Amniotic stem cell (primary cell): ENCODE data around the gene TENT5C.

ENCODE experiments used
- DNase-seq: peaks from one replicate; lab custom pipeline; 2025; lab: John Stamatoyannopoulos, UW

Gene TENT5C

DNA sequence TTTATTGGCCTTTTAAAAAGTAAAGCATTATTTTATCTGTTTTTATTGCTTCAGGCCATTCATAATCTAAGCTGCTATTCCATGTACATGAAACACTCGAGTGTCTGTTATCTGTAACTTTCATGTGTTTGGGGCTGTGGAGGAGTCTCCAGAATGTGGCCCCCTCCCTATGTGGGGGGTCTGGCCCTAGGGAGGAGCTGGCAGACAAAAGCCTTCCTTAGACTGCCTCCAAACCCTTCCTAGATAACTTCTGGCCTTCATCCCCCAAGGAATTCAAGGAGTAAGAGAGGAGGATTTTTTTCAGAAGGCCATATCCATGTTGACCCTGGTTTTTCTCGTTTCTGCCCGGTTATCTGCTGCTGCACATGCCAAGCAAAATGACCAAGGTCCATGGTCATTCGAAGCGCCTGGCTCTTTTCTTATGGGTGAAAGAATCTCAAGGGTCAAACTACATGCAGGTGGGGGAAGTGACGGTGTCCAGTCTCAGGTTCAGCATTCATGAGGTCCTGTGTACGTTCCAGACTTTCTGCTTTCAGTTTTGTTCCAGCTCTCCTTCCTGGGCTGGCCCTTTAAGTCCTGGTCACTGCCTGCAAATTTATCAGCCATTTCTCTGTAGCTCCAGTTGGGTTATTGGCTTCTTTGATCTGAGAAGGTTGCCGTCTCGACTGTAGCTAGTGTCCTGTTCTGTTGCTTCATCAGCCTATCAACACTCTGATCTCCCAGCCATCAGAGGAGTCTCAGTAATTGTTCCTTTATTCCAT is 8.3 kb downstream of the TENT5C start:
- DNase-seq: no peak

DNA sequence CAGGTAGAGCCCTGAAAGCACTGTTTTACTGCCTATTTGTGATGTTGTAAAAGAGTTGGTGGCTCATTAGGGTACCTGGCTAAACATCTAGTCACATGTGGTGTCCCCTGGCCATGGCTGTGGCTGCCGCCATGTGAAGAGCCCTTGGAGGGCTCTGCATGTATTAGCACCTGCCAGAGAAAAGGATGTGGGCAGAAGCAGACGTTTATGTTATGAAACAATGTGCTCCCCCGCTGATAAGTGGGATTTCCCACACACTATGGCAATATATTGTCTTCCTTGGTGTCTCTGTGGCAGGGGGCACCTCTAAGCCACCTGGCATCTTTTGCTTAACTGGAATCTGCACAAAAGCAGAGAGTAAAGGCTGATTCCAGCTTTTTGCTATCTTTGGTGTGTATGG is 9.6 kb downstream of the TENT5C start:
- DNase-seq: no peak

DNA sequence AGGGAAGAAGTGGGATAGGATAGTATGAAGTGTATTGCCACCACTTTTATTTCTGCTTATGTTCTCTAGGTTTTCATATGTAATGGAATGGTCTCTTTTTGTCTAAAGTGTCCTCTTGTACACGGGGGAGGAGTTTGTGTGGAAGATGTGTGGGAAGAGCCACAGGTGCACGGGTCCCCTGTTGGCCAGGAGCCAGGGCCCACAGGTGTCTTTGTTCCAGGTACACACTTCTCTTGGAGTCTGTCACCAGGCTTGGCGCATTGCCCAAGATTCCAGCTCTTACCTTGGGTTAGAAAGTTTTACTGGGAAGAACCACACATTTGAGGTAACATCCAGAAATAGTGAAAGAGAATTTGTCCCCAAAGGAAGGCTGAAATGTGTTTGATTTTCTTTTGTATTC is 10.5 kb downstream of the TENT5C start:
- no peak for DNase-seq

DNA sequence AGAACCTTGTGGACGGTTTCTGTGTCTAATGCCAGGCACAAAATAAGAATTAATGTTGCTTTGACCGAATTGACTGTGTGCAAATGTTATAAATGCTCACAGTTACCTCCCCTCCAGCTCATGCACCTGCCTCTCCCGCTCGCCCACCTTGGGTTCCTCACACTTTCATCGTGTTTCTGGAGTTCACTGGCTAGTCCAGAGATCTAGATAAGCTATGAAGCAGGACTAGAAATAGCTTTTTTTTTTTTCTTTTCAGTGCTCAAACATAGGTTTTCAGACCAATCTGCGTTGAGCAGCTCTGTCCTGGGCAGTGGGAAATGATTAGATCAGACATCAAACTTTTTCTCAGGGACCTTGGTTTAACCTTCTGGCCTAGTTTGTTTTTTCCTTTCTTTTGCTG is 11.1 kb downstream of the TENT5C start:
- DNase-seq: no peak

DNA sequence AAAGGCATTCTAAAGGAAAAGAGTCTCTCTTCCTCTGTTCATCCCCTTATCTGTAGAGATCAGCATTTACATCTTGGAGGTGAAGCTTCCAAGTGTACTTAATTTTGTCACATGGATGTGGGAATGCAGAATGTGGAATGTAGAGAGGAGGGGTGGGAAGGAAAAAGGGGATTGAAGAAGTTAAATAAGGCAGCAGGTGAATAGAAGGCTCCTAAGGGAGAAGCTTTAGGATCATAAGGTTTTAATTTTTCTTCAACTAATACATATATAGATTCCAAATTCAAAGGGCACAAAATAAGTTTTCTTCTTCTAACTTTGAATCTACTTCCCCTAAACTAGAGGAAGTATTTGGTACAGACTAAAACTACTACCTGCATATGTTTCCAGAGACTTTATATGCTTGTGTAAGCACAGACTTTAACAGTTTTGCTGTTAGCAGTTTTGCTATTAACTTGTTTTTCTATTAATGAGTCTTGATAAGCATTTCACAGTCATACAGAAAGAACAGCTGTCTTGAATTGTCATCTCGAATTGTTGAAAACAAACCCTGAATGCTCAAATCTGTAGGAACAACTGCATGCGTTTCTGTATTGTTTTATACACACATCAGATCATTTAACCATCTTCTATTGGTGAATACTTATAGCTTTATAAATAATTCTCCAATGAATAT is 12.7 kb downstream of the TENT5C start:
- no peak for DNase-seq

DNA sequence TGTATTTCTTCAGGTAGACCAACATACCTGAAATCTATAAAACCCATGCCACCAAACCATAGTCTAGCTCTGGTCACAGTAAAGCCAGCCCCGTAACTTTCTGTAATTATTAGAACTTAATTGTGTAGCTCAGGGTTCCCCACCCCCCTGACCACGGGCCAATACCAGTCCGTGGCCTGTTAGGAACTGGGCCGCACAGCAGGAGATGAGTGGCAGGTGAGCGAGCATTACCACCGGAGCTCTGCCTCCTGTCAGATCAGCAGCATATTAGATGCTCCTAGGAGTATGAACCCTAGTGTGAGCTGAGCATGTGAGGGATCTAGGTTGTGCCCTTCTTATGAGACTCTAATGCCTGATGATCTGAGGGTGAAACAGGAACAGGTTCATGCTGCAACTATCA is 14.6 kb downstream of the TENT5C start:
- no peak for DNase-seq

DNA sequence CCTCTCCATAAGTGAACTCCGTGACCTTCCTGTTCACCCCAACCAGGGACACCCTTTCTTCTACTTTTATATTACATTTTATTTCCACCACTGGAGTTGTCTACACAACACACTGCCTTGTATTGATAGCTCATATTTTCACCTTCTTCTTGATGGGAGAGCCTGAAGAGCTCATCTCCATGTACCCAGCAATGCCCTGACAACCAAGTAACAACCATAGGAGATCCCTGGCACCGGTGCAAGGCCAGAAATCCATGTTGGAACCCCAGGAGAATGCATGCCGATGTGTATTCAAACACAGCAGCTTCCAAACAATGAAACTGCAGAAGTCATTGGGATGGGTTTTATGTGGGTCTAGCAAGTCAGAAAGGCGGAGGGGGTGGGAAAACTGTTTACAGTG is 15.5 kb downstream of the TENT5C start:
- DNase-seq: no peak

DNA sequence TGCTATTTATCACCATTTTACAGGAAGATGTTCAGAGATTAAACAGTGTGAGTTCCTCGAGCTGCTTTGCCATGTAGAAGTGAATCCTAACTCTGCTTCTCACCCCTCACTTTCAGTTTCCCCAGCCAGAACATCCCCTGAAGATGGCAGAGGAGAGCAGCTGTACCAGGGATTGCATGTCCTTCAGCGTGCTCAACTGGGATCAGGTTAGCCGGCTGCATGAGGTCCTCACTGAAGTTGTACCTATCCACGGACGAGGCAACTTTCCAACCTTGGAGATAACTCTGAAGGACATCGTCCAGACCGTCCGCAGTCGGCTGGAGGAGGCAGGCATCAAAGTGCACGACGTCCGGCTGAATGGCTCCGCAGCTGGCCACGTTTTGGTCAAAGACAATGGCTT is 16.9 kb downstream of the TENT5C start:
- no peak for DNase-seq

DNA sequence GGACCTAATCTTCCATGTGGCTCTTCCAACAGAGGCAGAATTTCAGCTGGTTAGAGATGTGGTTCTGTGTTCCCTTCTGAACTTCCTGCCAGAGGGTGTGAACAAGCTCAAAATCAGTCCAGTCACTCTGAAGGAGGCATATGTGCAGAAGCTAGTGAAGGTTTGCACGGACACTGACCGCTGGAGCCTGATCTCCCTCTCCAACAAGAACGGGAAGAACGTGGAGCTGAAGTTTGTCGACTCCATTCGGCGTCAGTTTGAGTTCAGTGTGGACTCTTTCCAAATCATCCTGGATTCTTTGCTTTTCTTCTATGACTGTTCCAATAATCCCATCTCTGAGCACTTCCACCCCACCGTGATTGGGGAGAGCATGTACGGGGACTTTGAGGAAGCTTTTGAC is 17.3 kb downstream of the TENT5C start:
- no peak for DNase-seq

DNA sequence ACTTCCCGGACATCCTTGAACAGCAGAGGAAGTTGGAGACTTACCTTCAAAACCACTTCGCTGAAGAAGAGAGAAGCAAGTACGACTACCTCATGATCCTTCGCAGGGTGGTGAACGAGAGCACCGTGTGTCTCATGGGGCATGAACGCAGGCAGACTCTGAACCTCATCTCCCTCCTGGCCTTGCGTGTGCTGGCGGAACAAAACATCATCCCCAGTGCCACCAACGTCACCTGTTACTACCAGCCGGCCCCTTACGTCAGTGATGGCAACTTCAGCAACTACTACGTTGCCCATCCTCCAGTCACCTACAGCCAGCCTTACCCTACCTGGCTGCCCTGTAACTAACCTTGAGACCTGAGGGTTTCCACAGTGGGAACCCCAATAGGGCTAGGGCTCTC is 17.9 kb downstream of the TENT5C start:
- no peak for DNase-seq

DNA sequence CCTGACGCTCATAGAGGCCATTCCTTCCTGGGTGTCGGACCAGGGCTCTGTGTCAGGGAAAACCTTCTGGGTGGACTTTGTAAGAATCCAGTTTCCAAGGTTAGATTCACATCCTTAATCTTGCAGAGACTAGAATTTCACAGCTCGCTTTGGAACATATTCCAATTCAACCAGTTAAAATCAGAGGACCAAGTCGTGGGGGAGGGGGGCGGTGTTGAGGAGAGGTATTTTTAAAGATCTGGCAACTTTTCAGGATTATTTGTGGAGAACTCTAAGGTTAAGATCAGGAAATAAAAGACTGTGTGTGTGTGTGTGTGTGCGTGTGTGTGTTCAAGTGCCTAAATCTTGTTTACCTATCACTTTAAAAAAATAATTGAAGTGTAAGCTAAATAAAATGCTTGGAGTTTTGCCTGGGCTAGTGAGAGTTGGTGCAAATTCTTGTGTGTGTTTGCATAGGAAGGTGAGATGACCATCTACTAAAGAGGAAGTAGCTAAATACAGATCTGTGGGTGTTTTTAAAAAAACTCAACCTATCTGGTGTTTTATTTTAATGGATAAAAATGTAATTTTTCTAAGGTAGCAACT is 21.8 kb downstream of the TENT5C start:
- no peak for DNase-seq

DNA sequence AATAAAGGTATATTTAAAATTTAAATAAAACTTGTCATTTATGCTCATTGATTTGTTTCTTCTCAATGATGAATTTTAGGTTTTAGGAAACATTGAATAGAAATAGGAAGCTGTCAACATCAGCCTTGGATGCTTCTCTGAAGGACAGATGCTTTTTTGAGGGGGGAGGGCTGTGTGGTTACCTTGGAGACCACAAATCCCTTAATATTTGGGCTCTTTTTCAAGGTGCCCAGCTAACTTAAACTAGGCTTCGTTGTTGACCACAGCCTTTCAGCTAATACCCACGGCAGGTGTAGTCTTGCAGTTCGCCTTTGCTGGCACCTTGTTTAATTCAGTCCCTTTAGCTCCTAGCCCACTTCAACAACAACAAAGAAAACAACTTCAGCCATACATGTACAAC is 22.5 kb downstream of the TENT5C start:
- DNase-seq: no peak

DNA sequence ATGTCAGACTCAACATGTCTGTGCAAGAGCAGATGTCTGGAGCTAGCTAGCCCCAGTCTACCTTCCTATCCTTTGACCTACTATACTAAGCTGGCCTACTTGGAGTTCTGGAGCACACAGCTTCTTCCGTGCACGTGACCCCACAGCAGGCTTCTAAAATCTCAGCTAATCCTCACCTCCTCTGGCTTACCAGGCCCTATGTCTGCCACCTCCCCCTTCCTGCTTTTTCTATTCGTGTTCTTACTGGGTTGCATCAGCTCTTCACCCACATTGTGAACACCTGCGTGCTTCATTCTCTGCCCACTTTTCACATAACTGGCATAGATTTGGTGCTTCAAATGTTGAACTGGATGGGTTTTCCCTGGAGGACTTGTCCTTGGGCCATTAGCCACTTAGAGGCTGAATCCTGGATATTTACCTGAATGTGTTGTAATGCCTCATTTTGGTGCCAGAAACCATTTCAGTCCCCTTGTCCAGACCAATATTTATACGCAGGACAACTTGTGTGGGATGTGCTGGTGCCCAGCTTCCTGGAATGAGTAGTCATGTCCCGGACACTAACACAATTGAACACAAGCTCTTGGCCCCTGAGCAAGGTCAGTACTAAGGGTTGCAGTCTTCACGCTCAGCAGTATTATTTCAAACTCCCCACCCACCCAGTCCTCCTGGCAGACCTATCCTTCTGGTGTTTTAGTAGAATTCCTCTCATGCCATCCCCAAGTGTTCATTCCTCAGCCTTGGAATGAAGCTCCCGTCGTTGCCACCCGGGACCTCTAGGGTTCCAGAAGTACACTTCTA is 24.0 kb downstream of the TENT5C start:
- DNase-seq: no peak

DNA sequence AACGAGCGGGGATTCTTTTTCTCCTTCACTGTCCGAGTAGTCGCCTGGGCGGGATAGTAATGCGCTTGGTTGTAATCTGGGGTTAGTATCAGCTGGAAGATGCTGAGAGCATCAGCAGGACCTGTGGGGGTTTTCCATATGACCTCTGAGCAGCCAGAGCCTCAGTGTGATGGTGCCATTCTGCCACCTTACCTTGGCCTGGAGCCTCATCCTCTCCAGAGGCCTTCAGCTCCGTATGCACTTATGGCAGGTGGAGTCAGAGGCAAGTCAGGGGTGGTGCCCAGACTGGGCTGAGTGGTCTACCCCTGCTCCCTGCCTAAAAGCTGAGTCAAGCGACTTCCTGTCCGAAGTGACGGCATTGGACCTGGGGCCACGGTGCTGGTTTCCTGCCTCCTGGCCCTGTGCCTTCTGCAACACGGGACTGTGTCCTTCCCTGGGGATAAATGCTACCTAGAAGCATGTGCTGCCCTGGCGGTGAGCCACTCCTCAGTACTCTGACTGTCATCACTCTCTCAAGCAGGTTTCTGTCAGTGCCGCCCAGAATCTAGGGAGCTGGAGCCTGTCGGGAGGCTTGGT is 24.7 kb downstream of the TENT5C start:
- DNase-seq: no peak

DNA sequence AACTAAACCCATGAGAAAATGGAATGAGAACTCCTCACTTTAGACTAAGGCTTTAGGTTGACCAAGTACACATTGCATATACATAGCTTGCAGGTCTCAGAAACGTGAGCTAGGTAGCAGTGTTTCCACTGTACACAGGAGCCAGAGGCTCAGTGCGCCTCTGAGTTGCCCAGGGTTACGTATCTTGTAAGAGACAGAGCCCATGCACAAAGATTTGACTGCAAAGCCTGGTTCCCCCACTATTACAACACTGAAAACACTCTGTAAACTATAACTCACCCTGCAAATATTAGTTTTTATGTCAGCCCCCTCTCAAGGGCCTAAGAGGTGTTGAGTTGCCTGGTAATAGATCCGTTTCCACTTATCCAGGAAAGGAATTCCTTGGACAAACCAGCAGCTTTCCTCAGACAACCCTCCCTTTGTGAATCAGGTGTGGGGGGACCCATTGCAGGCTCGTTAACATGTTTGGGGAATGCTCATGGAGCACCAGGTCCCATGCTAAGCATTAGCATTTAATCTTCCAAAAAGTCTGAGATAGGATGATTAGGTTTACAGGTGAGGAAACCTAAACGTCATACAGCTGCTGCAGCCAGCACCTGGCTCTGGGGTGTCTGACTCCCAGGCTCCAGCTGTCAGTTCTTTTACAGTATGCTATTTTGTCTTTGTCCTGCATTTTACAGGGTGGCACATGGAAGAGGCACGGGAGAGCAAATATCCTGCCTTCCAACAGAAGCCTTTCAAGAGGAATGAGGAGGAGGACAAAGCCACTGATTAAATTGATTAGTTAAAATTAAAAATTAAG is 25.7 kb downstream of the TENT5C start:
- DNase-seq: no peak

DNA sequence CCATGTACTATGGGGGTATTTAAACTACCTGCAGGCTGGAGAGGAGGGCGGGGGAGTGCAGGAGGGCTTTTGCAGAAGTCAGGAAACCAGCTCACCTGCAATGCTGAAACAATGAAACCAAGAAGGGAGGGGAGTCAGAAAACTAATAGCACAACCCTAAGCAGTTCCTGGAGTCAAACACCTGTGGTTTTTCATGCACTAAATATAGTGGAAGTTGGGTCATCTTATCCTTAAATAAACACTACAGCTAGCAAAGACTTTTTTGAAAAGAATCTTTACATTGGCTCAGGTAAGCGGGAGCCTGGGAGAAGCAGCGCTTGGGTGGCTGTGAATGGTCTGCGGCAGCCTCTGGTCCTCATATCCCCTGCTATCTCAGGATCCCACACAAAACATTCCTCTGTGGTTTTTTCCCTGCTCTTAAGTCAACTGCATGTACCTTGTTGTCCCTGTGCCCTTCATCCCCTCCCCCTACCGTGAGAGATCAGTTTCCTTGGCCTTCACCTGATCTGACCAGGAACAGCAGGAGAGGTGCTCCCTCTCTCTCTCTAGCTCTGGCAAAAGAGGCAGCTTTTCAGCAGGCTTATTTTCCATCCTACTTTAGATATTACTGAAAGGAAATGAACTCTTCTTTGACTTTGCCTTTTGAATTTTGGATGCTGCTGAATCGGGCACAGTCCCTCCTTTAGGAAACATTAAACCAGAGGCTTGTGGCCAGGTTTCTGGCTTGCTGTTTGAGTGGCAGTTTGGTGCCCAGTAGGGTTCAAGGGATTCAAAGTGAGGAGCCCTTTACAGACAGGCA is 26.6 kb downstream of the TENT5C start:
- DNase-seq: no peak

DNA sequence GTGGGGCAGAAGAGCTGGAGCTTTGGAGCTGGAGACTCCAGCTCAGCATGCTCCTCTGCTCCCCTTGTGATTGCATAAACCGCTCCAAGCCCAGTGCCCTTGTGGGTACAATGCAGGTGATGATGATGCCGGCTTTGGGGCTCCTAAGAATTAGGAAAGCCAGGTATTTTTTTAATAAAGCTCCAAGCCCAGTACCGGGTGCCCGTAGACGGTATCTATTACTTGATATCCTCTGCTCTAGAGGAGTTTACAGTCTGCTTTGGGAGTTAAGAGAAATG is 27.2 kb downstream of the TENT5C start:
- no peak for DNase-seq

DNA sequence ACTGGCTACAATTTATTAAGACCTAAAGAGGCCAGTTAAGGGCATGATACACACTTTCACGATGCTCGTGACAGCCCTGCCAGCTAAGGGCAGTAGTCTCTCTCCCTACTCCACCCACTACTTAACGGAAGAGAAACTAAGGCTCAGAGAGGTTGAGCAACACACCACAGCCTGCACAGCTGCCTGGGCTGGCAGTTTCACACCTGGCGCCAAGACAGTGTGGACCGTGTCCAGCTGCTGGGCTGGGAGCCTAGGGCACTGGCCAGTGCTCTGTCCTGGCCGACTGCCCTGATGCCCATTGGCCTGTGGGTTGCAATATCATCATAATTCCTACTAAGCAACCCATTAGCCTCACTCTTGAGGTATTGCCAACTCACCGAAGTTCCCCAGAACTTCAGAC is 27.6 kb downstream of the TENT5C start:
- no peak for DNase-seq

DNA sequence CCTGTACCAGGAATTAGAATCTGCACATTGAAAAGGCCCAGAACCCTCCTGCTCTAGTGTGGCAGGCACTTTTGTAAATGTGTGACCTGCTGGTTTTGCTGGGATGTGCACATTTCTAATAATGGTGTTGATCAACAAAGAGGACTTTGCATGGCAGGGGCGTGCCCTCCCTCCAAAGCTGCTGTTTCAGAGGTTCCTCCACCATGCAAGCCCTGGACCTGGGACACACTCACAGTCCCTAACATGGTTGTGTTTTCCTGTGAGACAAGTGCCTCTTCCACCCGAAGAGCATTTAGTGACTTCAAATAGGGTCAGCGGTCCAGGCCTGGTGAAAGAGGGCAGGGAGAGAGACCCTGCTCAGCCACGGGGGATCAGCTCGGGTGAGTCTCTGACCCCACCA is 28.1 kb downstream of the TENT5C start:
- no peak for DNase-seq

DNA sequence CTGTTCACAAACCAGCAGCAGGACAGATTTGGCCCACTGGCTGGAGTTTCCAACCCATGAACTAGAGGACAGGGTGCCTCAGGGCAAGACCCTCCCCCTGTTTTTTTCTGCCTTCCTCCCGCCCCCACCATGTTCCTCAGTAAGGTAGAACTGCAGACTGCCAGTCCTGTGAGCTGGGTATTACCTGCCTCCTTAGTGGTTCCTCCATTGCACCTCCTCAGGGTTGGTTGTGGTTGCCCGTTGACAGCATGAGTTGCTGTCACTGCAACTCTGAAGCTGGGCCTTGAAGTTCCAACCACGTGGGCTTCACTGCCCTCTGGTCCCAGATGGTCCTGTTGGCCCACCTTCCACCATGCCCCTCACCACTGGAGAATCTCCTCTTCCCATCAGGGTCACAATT is 28.8 kb downstream of the TENT5C start:
- no peak for DNase-seq

DNA sequence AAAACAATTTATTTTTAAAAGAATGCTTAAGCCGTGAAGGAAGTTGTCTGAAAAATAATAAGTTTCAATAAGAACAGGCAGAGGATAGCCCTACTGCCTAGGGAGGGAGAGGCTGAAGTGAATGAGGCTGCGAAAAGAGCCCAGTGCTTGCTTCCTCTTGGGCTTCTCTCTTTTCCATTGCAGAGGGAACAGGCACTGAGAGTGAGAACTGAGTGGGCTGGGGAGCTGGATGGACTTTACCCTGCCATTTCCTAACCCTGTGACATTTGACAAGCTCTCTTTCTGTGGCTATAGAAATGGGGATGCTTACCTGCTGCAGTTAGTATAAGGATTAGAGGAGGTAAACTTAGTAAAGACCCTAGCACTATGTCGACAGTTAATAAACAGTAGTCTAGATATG is 30.0 kb downstream of the TENT5C start:
- DNase-seq: no peak
